OCI-LY7 (cell line): Measurements from ENCODE around the gene PCDHGA1. TPM values are rescaled to one million over a fixed set of nuclear protein-coding genes. Genes with fewer than 3 reads are reported as not detected.
A peak's percentile ranks its signal among the peaks of the same experiment; 100 is the strongest.
"Not testable (repeated sequence)": the region's sequence is repeated elsewhere in the genome, so short reads cannot be mapped to it uniquely, and the experiment has no call there.

ENCODE experiments used
- BruUV-seq: library from RNA; stranded (reverse); fragments of 400-500 nt; replicated peaks from 2 replicates; lab custom pipeline; 2021; lab: Mats Ljungman, UMichigan
- CTCF ChIA-PET: fragments of 300-600 bp; sonication (Branson Sonifier 250); formaldehyde crosslinking; loops from one replicate; lab custom pipeline; 2022; ENCODE audit warnings: antibody characterized with exemption; ENCODE audit not compliant: unreplicated experiment; lab: Charles Lee
- POLR2A ChIA-PET: fragments of 300-600 bp; sonication (Branson Sonifier 250); formaldehyde crosslinking; loops from one replicate; lab custom pipeline; 2022; ENCODE audit warnings: antibody characterized with exemption; lab: Charles Lee
- DNase-seq: peaks from one replicate; pipeline ENCODE4 v3.0.0-alpha.2; 2015; ENCODE audit warnings: low spot score
- H2AFZ ChIP-seq: fragments of 200-600 bp; sonication (generic), shearing (Covaris generic); 2 replicates; pipeline ENCODE4 v1.6.1; 2014; ENCODE audit warnings: mild to moderate bottlenecking, antibody characterized with exemption, low read length, moderate library complexity
- H3K27ac ChIP-seq: fragments of 200-600 bp; sonication (generic); 2 replicates; pipeline ENCODE4 v1.5.1; 2014; ENCODE audit warnings: mixed run types, low read depth, mild to moderate bottlenecking, moderate library complexity, low read length, inconsistent platforms; ENCODE audit not compliant: poor library complexity, severe bottlenecking
- H3K36me3 ChIP-seq: fragments of 200-600 bp; sonication (generic); 2 replicates; pipeline ENCODE4 v1.6.1; 2014; ENCODE audit warnings: mild to moderate bottlenecking, antibody characterized with exemption, low read length, moderate library complexity, mixed read lengths; ENCODE audit not compliant: insufficient read depth
- H3K4me1 ChIP-seq: fragments of 200-600 bp; sonication (generic); 2 replicates; pipeline ENCODE4 v1.5.1; 2014; ENCODE audit warnings: mild to moderate bottlenecking, low read length; ENCODE audit not compliant: insufficient read depth, poor library complexity, severe bottlenecking
- H3K4me2 ChIP-seq: fragments of 200-600 bp; sonication (generic); 2 replicates; pipeline ENCODE4 v1.6.1; 2014; ENCODE audit warnings: mild to moderate bottlenecking, low read length
- H3K4me3 ChIP-seq: fragments of 200-600 bp; sonication (generic); 2 replicates; pipeline ENCODE4 v1.5.1; 2014; ENCODE audit warnings: mild to moderate bottlenecking, low read depth, low read length; ENCODE audit not compliant: poor library complexity, severe bottlenecking
- H3K79me2 ChIP-seq: fragments of 200-600 bp; sonication (generic); 2 replicates; pipeline ENCODE4 v1.6.1; 2016; ENCODE audit warnings: low read depth, mild to moderate bottlenecking, low read length, moderate library complexity, mixed read lengths; ENCODE audit not compliant: insufficient read depth
- H3K9me2 ChIP-seq: fragments of 200-600 bp; sonication (generic); 2 replicates; pipeline ENCODE4 v1.6.1; 2016; ENCODE audit warnings: mild to moderate bottlenecking, low read length, mixed read lengths; ENCODE audit not compliant: insufficient read depth
- H3K9me3 ChIP-seq: fragments of 200-600 bp; sonication (generic); 2 replicates; pipeline ENCODE4 v1.6.1; 2014; ENCODE audit warnings: mild to moderate bottlenecking, mixed run types, low read length, mixed read lengths
- H4K20me1 ChIP-seq: fragments of 200-600 bp; sonication (generic); 2 replicates; pipeline ENCODE4 v1.6.1; 2014; ENCODE audit warnings: mild to moderate bottlenecking, antibody characterized with exemption, low read length, moderate library complexity, mixed read lengths; ENCODE audit not compliant: insufficient read depth
- CTCF ChIP-seq: fragments of 200-600 bp; sonication (generic); conservative IDR thresholded peaks from 2 replicates; pipeline ENCODE4 v1.5.1; 2014; ENCODE audit warnings: mild to moderate bottlenecking, antibody characterized with exemption, low read length, moderate library complexity, mixed read lengths
- EZH2phosphoT487 ChIP-seq: fragments of 200-600 bp; sonication (generic); IDR thresholded peaks from 2 replicates; pipeline ENCODE4 v1.6.1; 2018; ENCODE audit warnings: low read depth, borderline replicate concordance, mild to moderate bottlenecking, mixed run types, antibody characterized with exemption, low read length, moderate library complexity, mixed read lengths
- intact Hi-C: fragments of 100-400 bp; cut with micrococcal nuclease; formaldehyde crosslinking; loops from one replicate; pipeline ENCODE4 v1.10.0; 2022; ENCODE audit not compliant: unreplicated experiment
- total RNA-seq, 2 experiments: library from RNA; depleted of rRNA in 1 of 2; stranded (reverse); fragments of >200 nt in 1 of 2; shearing (Covaris generic) in 1 of 2; gene quantifications; 2 replicates each; pipeline ENCODE4 v1.2.3, GENCODE V29; 2014 to 2022

Gene PCDHGA1
- total RNA-seq, 2 experiments from 2014 or later, result 1.3 to 1.9 TPM

- Histone ChIP-seq H3K27ac (no peak overlapping the region), H4K20me1 (no peaks in the 10 kb centered on the region), H3K9me2 (no peaks in the 10 kb centered on the region), H2AFZ (no peak overlapping the region), H3K9me3 (no peaks in the 10 kb centered on the region), H3K4me1 (no peaks in the 10 kb centered on the region), H3K4me3 (no peak overlapping the region), H3K79me2 (no peaks in the 10 kb centered on the region), H3K36me3 (no peaks in the 10 kb centered on the region), H3K4me2 (no peak overlapping the region)
- BruUV-seq, result no TSS peak
- TF ChIP-seq CTCF, result no peak
- intact Hi-C loops, result no loop called here
- CTCF ChIA-PET, result no interaction called here
- DNase-seq, result no peak
- POLR2A ChIA-PET, result no interaction called here
These were observed 54.4 kb downstream of the PCDHGA1 start for GRCh38 chr5:141384471-141385267.

- DNase-seq, result peak; percentile 58
- H3K9me2 ChIP-seq, BruUV-seq, H2AFZ ChIP-seq, H3K4me1 ChIP-seq, CTCF ChIA-PET, H3K27ac ChIP-seq, H3K79me2 ChIP-seq, H3K9me3 ChIP-seq, H4K20me1 ChIP-seq, H3K36me3 ChIP-seq: not testable (repeated sequence)
- TF ChIP-seq CTCF, result peak; percentile 75
- Histone ChIP-seq H3K4me3 (peak within 1 kb of the TSS; percentile 61), H3K4me2 (peak within 1 kb of the TSS; percentile 31; the same call in 1 of the 2 replicates)
- intact Hi-C loops, result loop anchor here (1.0 kb wide), 1 partner anchor 25 kb away; the partner anchor contains the start of gene PCDHGA10
- POLR2A ChIA-PET, result interaction anchor here (0.6 to 1.4 kb wide), 2 partner anchors 9 to 119 kb away, joined by 3 to 4 read pairs; no protein-coding TSS in a partner anchor
These were observed 57.4 kb downstream of the PCDHGA1 start, which contains the start of gene PCDHGB4 for GRCh38 chr5:141387557-141388311. Gene PCDHGB4 (plus strand): TSS chr5:141387698. CDS start chr5:141387885, 187 bp downstream.

- Histone ChIP-seq H3K9me3 (no peaks in the 10 kb centered on the region), H2AFZ (no peak overlapping the region), H3K9me2 (no peaks in the 10 kb centered on the region), H3K36me3 (no peaks in the 10 kb centered on the region), H3K4me3 (no peak overlapping the region), H3K79me2 (peaks cover 8% of the 10 kb centered on the region; the same call in 1 of the 2 replicates), H3K4me1 (peaks cover 7% of the 10 kb centered on the region), H3K4me2 (peak overlapping the region; percentile 31; the same call in 1 of the 2 replicates), H4K20me1 (no peaks in the 10 kb centered on the region), H3K27ac (no peak overlapping the region)
- BruUV-seq, result no TSS peak
- intact Hi-C loops, result no loop called here
- TF ChIP-seq EZH2phosphoT487 (no peak), CTCF (no peak)
- DNase-seq, result no peak
- CTCF ChIA-PET, result interaction anchor here (0.6 kb wide), 1 partner anchor 138 kb away, joined by 3 read pairs; no protein-coding TSS in a partner anchor
- POLR2A ChIA-PET, result interaction anchor here (0.5 to 0.7 kb wide), 2 partner anchors 63 to 969 kb away, joined by 3 to 4 read pairs; no protein-coding TSS in a partner anchor
These were observed 58.3 kb downstream of the PCDHGA1 start for GRCh38 chr5:141388661-141389060.
